Skin of body (tissue), 2 donors: ENCODE results near the gene SHC3. TPM values are rescaled to one million over a fixed set of nuclear protein-coding genes. Genes with fewer than 3 reads are reported as not detected.
A peak's percentile ranks its signal among the peaks of the same experiment; 100 is the strongest.

Experiments
- DNase-seq: peaks from one replicate; lab custom pipeline; 2025; lab: John Stamatoyannopoulos, UW
- total RNA-seq: library from RNA; depleted of rRNA; stranded (reverse); fragments of >200 nt; gene quantifications from one replicate; pipeline ENCODE4 v1.2.3, GENCODE V29; 2014

SHC3 gene
- total RNA-seq, 1 donor from 2014 or later: 0.79 TPM

- no peak for DNase-seq
Observed at GRCh38 chr9:89002987-89003386, 175.6 kb downstream of the SHC3 start.

DNA sequence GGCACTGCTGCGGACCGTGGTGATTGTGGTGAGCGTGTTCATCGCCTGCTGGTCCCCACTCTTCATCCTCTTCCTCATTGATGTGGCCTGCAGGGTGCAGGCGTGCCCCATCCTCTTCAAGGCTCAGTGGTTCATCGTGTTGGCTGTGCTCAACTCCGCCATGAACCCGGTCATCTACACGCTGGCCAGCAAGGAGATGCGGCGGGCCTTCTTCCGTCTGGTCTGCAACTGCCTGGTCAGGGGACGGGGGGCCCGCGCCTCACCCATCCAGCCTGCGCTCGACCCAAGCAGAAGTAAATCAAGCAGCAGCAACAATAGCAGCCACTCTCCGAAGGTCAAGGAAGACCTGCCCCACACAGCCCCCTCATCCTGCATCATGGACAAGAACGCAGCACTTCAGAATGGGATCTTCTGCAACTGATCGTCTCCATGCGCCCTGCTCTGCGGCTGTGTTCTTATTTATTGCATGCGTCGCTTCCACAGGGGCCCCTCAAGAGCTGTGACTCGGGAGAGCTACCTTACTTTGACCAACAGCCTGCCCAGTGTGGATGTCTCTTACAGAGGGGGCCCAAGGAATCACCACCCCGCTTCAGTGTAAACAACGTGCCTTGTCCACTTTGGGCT, 176.6 kb downstream of the SHC3 start:
- no peak for DNase-seq

GRCh38 chr9:89000973-89001916, 177.4 kb downstream of the SHC3 start:
- peak; percentile 66 for DNase-seq

DNA sequence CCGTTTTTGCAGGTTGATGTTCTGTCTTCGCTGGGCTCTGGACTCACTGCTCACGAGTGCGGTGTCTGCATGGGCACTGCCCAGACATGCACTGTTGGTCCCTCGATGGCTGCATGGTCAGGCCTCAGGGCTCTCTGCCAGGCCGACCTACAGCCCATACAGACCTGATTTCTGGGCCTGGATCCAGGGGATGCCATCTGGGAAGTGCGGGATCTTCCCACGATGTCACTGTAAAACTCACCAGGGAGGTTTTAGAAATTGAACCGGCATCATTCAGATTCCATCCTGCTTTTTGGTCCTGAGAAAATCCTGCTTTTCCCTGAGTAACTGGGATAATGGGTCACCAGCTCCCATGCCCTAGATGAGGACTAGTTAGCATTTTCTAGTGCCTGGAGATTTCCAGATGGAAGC, 178.2 kb downstream of the SHC3 start:
- DNase-seq: no peak

DNA sequence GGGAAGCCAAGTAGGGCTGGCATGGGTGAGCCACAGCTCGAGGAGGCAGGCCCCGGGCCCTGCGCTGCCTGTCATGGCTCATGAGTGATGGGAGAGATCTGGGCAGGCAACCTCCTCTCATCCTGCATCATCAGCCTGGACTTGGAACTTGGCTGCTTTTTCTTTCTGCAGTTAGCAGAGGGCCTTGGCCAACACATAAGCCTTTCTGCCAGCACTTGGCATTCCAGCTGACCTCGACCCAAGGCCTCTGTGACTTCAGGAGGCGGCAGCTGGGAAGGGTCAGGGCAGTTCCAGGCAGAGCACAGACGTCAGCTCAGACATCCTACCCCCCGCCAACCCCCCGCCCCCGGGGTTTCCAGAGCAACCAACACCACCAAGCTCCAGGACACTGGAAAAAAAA, 179.7 kb downstream of the SHC3 start:
- DNase-seq: no peak

DNA sequence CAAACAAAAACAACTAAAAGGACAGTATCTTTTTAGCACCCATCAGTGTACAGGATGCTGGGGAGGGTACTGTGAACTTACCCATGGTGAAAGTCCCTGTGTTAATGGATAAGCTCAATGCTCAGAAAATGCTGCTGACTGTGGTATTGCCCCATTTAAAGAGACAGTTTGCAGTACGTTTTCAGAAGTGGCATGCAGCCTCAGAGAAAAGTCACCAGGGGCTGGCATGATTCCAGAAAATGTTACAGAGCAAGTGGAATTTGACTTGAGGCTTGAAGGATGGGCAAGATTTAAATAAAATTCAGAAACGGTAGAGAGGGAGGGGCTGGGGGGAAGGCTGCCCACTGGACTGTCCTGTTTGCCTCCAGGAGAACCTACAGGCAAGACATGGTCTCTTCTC, 180.1 kb downstream of the SHC3 start:
- no peak for DNase-seq

DNA sequence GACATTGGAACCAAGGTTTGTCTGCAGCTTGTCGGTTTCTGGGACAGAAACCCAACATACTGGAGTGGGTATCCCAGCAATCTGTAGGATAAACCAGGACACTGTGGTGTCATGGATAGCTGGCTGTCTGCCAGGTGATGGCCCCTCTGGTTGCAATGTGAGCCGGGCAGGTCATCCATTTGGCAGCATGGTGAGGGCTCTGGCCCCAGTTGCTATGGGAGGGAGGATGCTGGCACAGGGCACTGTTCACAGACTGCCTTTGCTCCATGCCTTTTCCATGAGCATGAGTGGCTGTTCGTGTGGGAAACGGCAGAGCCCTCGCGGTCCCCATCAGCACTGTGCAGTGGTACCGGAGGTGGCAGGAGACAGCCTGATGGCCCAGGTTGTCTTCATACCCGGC, 181.0 kb downstream of the SHC3 start:
- no peak for DNase-seq

GRCh38 chr9:88996921-88997235, 181.7 kb downstream of the SHC3 start:
- DNase-seq: peak; percentile 46

DNA sequence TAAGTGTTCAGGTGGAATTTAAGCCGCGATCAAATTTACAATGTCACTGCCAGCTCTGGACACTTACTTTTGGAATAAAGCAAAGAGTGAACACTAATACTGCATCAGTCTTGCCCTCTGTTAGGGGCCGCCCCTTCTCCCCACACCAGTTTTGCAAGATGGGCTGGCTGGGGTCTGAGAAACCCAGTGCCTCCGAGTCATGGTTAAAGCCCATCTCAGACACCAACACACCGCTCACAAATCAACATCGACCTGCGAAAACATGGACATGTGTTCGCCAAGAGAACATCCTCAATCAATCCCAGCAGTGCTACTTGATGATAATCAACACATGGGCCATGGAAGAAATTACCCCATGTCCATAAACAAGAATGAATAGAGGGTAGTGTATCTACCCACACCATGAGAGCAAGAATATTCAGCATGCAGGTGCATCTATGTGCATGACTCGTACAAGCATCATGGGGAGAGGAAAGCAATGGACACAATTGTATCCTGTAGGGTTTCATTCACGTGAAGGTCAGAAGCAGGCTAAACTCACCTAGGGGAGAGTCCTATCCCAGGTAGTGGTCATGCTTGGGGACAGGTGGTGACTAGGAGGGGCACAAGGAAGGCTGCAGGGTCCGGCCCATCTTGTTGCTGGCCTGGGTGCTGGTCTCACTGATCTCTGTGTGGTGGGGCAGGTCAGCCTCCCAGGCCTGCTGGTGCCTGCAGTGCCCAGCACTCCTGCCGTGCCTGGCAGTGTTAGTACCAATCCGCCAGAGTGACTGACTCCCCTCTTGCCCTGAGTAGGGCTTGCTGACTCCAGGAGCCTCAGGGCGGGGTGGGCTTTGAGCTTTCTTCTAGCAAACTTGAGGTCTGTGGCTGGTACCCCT, 182.3 kb downstream of the SHC3 start:
- no peak for DNase-seq

GRCh38 chr9:88995627-88996026, 183.0 kb downstream of the SHC3 start:
- DNase-seq: no peak

- peak; percentile 85 for DNase-seq
Observed at GRCh38 chr9:88995200-88995577, 183.4 kb downstream of the SHC3 start.

- peak; percentile 85 for DNase-seq
Observed at GRCh38 chr9:88994469-88995199, 184.0 kb downstream of the SHC3 start.

- DNase-seq: no peak
Observed at GRCh38 chr9:88993871-88994460, 184.7 kb downstream of the SHC3 start.

DNA sequence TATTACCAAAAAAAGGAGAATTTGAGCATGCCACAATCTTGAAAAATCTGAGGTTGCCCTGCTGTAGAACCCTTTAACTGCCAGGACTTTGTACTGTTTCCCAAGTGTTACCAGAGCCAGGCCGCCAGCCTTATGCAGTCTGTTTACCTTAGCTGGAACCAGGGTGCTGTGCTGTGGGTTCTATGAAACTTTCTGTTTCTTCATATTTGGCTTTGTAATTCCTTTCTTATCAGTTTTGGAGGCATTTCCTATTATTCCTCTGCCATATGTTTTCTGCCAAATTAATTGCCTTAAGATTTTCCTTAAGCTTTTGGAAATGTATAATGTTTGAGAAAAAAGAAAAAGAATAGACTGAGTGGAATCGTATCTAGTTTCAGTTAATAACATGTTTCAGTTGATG, 185.3 kb downstream of the SHC3 start:
- DNase-seq: no peak

DNA sequence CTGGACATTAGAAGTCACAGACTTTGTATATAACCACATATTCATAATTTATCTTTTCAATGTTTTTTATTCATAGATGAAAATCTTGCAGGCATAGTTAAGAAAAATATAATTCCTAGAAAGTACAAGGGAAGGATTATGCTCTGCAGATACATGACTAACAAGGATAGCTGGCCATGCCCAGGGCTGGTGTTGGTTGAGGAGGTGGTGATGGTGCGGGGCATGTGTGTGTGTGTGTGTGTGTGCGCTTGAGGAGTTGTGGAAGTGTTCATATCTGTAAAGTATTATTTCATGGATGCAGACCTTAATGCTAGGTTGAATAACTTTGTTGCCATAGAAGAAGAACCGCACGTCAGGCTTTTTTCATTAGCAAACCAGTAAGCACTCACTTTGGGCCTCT, 186.1 kb downstream of the SHC3 start:
- no peak for DNase-seq

DNA sequence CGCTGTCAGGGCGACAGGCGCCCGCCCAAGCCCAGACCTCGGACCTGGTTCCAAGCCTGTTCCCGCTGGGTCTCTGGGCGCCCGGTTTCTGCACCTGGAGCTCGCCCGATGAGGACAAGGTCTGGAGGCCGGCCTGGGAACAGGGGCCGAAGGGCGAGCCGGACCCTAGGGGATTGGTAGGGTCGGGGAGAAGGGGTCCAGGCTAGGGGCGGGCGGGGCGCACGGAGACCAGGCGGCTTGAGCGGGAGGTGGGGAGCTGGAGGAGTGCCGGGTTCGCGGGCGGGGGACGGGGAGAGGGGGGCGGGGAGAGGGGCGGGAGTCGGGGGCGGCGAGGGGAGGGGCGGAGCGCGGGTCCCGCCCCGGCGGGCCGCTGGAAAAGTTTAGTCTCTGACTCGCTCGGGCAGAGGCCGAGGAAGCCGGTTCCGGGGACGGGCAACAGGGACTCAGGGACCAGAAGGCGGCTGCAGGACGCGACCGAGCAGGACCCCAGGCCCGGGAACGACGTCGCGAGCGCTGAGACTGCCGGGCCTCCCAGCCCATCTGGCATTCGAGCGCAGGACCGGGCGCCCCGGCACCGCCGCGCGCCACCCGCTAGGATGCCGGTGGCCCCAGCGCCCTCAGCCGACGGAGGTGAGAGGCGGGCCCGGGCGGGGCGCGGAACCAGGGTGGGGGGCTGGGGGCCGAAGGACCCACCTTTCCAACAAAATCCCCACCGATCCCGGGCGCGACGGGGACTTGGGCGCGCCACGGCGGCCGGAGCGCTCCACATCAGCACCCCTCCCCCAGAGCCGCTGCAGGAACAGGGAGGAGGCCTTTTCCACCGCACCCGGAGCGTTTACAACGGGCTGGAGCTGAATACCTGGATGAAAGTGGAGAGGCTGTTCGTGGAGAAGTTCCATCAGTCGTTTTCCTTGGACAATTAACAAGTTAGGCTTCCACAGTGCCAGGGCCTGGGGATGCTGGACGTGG, 187.3 kb downstream of the SHC3 start, which contains the start of gene S1PR3:
S1PR3 (plus strand) TSS at position 403 of the 969 bp plus-strand sequence. CDS start 9,733 bp downstream, outside the sequence.
- DNase-seq: peak; percentile 49

DNA sequence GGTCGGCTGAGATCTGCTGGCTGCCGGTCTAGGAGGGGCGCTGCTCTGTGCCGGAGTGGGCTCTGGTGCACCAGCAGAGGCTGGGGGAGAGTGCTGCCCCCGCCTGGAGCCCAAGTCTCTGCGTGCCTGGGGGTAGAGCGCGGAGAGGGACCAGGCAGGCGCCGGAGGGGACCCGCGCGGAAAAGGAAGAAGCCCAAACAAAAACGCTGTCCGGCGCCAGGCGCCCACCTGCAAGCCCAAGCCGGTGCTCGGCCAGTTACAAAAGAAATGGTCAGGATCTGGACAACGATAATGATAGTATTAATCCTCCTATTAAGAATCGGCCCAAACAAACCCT, 187.9 kb downstream of the SHC3 start:
- no peak for DNase-seq

- DNase-seq: no peak
Observed at GRCh38 chr9:88990041-88990728, 188.4 kb downstream of the SHC3 start.
